ENCODE data around the gene PTEN. TPM values are rescaled to one million over a fixed set of nuclear protein-coding genes. Genes with fewer than 3 reads are reported as not detected.
"Not testable (repeated sequence)": the region's sequence is repeated elsewhere in the genome, so short reads cannot be mapped to it uniquely, and the experiment has no call there.

Gene PTEN
- total RNA-seq, 1 donor from 2014 or later = 71.0 TPM

DNA sequence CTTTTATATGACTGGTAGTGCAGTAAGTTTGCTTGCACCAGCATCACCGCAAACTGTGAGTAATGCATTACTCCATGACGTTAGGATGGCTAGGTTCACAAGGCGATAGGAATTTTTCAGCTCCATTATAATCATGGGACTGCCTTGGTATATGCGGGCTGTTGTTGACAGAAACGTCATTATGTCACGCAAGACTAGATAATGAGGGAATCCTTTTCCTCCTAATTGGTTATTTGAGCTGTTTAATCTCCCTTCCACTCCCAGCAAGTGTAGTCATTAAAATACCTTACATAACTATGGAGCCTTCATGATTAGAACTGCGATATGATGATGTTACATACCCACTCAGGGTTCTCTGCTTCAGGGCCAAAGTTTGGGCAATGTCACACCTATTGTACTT, 17.4 kb upstream of the PTEN start:
- no peaks in the 10 kb centered on the region for H3K36me3 Mint-ChIP-seq (ENCODE audit: low read depth, unreplicated experiment)
- no peak overlapping the region for H3K4me3 Mint-ChIP-seq (ENCODE audit: unreplicated experiment)
- no peak for DNase-seq (ENCODE audit: low spot score)
- H3K27ac Mint-ChIP-seq (ENCODE audit: unreplicated experiment) = no peak overlapping the region
- TF ChIP-seq CTCF (IDR thresholded peaks at IDR 0.05; ENCODE audit: unreplicated experiment) = no peak
- H3K27me3 Mint-ChIP-seq (ENCODE audit: unreplicated experiment) = peaks cover 2% of the 10 kb centered on the region
- peaks cover 3% of the 10 kb centered on the region for H3K4me1 Mint-ChIP-seq (ENCODE audit: unreplicated experiment)
- H3K9me3 Mint-ChIP-seq (ENCODE audit: unreplicated experiment) = no peaks in the 10 kb centered on the region

DNA sequence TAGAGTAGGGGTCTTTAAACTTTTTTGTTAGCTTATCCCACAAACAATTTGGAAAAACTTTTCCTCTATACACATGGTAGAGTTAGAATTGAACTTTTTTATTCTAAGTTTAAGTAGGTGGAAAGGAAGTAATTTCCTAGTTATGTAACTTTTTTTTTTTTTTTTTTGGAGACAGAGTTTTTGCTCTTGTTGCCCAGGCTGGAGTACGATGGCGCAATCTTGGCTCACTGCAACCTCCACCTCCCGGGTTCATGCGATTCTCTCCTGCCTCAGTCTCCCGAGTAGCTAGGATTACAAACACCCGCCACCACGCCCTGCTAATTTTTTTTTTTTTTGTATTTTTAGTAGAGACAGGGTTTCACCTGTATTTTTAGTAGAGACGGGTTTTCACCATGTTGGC, 16.7 kb upstream of the PTEN start:
- H3K27ac Mint-ChIP-seq (ENCODE audit: unreplicated experiment); H3K9me3 Mint-ChIP-seq (ENCODE audit: unreplicated experiment); H3K4me1 Mint-ChIP-seq (ENCODE audit: unreplicated experiment); H3K27me3 Mint-ChIP-seq (ENCODE audit: unreplicated experiment); DNase-seq (ENCODE audit: low spot score); H3K4me3 Mint-ChIP-seq (ENCODE audit: unreplicated experiment); H3K36me3 Mint-ChIP-seq (ENCODE audit: low read depth, unreplicated experiment): not testable (repeated sequence)

- Mint-ChIP-seq H3K4me3 (ENCODE audit: unreplicated experiment) (no peak overlapping the region), H3K4me1 (ENCODE audit: unreplicated experiment) (peaks cover 5% of the 10 kb centered on the region), H3K36me3 (ENCODE audit: low read depth, unreplicated experiment) (no peaks in the 10 kb centered on the region), H3K9me3 (ENCODE audit: unreplicated experiment) (no peaks in the 10 kb centered on the region), H3K27me3 (ENCODE audit: unreplicated experiment) (peaks cover 4% of the 10 kb centered on the region), H3K27ac (ENCODE audit: unreplicated experiment) (no peak overlapping the region)
- TF ChIP-seq CTCF (IDR thresholded peaks at IDR 0.05; ENCODE audit: unreplicated experiment) = no peak
- DNase-seq (ENCODE audit: low spot score) = no peak
Measured at GRCh38 chr10:87847550-87847949, 15.9 kb upstream of the PTEN start.

DNA sequence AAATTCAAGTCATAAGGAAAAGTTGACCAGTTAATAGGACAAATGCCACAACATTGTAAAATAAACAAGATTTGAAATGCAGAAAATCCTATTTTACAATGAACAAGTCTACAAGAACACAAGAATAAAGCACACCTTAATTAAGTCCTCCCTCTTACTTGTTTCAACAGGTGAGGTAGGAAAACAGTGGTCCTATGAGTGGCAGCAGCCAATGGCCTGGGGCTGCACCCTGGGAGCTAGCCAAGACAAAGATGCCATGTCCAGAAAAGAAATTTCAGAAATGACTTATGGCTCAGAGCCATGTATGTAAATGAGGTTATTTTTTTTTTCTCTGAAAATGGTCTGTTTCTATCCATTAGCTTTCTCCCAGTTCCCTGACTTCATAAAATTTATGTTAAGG, 14.4 kb upstream of the PTEN start:
- no peak for DNase-seq (ENCODE audit: low spot score)
- no peaks in the 10 kb centered on the region for H3K36me3 Mint-ChIP-seq (ENCODE audit: low read depth, unreplicated experiment)
- H3K9me3 Mint-ChIP-seq (ENCODE audit: unreplicated experiment) = no peaks in the 10 kb centered on the region
- H3K27me3 Mint-ChIP-seq (ENCODE audit: unreplicated experiment) = peaks cover 4% of the 10 kb centered on the region
- no peak overlapping the region for H3K4me3 Mint-ChIP-seq (ENCODE audit: unreplicated experiment)
- no peak overlapping the region for H3K27ac Mint-ChIP-seq (ENCODE audit: unreplicated experiment)
- TF ChIP-seq CTCF (IDR thresholded peaks at IDR 0.05; ENCODE audit: unreplicated experiment) = no peak
- H3K4me1 Mint-ChIP-seq (ENCODE audit: unreplicated experiment) = peaks cover 7% of the 10 kb centered on the region

GRCh38 chr10:87850742-87851205, 12.7 kb upstream of the PTEN start:
- no peak overlapping the region for H3K27ac Mint-ChIP-seq (ENCODE audit: unreplicated experiment)
- DNase-seq (ENCODE audit: low spot score) = peak; percentile 50
- peaks cover 8% of the 10 kb centered on the region for H3K4me1 Mint-ChIP-seq (ENCODE audit: unreplicated experiment)
- H3K36me3 Mint-ChIP-seq (ENCODE audit: low read depth, unreplicated experiment) = no peaks in the 10 kb centered on the region
- peaks cover 4% of the 10 kb centered on the region for H3K27me3 Mint-ChIP-seq (ENCODE audit: unreplicated experiment)
- no peaks in the 10 kb centered on the region for H3K9me3 Mint-ChIP-seq (ENCODE audit: unreplicated experiment)
- TF ChIP-seq CTCF (IDR thresholded peaks at IDR 0.05; ENCODE audit: unreplicated experiment) = peak; percentile 35
- no peak overlapping the region for H3K4me3 Mint-ChIP-seq (ENCODE audit: unreplicated experiment)

DNA sequence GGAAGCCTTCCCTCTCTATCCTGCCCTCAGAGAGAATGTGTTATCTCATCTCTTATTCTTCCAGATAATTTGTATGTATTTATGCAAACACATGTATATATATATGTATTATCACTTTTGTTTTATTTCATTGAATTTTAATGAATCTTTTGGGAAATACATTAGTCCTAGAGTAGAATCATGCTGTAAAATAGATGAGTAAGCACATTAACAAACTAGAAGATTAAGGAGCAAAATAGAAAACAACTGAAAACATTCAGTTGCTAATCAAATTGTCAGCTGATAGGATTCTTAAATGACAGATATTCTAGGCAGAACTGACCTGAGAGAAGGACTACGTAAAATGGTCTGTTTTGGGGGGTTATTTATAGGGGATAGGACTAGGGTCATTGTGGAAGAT, 11.3 kb upstream of the PTEN start:
- no peaks in the 10 kb centered on the region for H3K36me3 Mint-ChIP-seq (ENCODE audit: low read depth, unreplicated experiment)
- no peaks in the 10 kb centered on the region for H3K9me3 Mint-ChIP-seq (ENCODE audit: unreplicated experiment)
- TF ChIP-seq CTCF (IDR thresholded peaks at IDR 0.05; ENCODE audit: unreplicated experiment) = no peak
- H3K4me1 Mint-ChIP-seq (ENCODE audit: unreplicated experiment) = peaks cover 8% of the 10 kb centered on the region
- H3K27me3 Mint-ChIP-seq (ENCODE audit: unreplicated experiment) = peaks cover 4% of the 10 kb centered on the region
- H3K27ac Mint-ChIP-seq (ENCODE audit: unreplicated experiment) = no peak overlapping the region
- no peak for DNase-seq (ENCODE audit: low spot score)
- H3K4me3 Mint-ChIP-seq (ENCODE audit: unreplicated experiment) = no peak overlapping the region

- H3K4me3 Mint-ChIP-seq (ENCODE audit: unreplicated experiment); H3K9me3 Mint-ChIP-seq (ENCODE audit: unreplicated experiment); H3K27ac Mint-ChIP-seq (ENCODE audit: unreplicated experiment); DNase-seq (ENCODE audit: low spot score); H3K4me1 Mint-ChIP-seq (ENCODE audit: unreplicated experiment); H3K36me3 Mint-ChIP-seq (ENCODE audit: low read depth, unreplicated experiment); H3K27me3 Mint-ChIP-seq (ENCODE audit: unreplicated experiment): not testable (repeated sequence)
Measured at GRCh38 chr10:87855247-87855646, 8.2 kb upstream of the PTEN start.

DNA sequence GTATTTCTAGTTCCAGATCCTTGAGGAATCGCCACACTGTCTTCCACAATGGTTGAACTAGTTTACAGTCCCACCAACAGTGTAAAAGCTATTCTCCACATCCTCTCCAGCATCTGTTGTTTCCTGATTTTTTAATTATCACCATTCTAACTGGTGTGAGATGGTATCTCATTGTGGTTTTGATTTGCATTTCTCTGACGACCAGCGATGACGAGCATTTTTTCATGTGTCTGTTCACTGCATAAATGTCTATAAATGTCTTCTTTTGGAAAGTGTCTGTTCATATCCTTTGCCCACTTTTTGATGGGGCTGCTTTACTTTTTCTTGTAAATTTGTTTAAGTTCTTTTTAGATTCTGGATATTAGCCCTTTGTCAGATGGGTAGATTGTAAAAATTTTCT, 7.8 kb upstream of the PTEN start:
- DNase-seq (ENCODE audit: low spot score); H3K36me3 Mint-ChIP-seq (ENCODE audit: low read depth, unreplicated experiment); H3K27me3 Mint-ChIP-seq (ENCODE audit: unreplicated experiment); H3K4me1 Mint-ChIP-seq (ENCODE audit: unreplicated experiment); H3K9me3 Mint-ChIP-seq (ENCODE audit: unreplicated experiment); H3K4me3 Mint-ChIP-seq (ENCODE audit: unreplicated experiment); H3K27ac Mint-ChIP-seq (ENCODE audit: unreplicated experiment): not testable (repeated sequence)

Data from endothelial cell (in vitro differentiated cells).